Panc1 (cell line): ENCODE results near the gene FBLN2. TPM values are rescaled to one million over a fixed set of nuclear protein-coding genes. Genes with fewer than 3 reads are reported as not detected.

Source experiments
- ATAC-seq: fragments of 200-7000 bp; cut with Tn5 transposase; 2 replicates; pipeline ENCODE4 v1.9.1; 2020; ENCODE audit warnings: mild to moderate bottlenecking, moderate library complexity
- BruUV-seq: library from RNA; stranded (reverse); fragments of 400-500 nt; replicated peaks from 2 replicates; lab custom pipeline; 2021; lab: Mats Ljungman, UMichigan
- CTCF ChIA-PET: fragments of 300-600 bp; sonication (Branson Sonifier 250); formaldehyde crosslinking; loops from one replicate; lab custom pipeline; 2022; ENCODE audit warnings: antibody characterized with exemption; lab: Charles Lee
- POLR2A ChIA-PET: fragments of 300-600 bp; sonication (Branson Sonifier 250); formaldehyde crosslinking; loops from one replicate; lab custom pipeline; 2022; ENCODE audit warnings: antibody characterized with exemption; lab: Charles Lee
- DNase-seq: peaks from one replicate; pipeline ENCODE4 v3.0.0-alpha.2; 2010; ENCODE audit warnings: low read depth, low spot score
- H3K27ac ChIP-seq: 2 replicates; pipeline ENCODE4 v1.5.1; 2011; ENCODE audit warnings: mild to moderate bottlenecking, low read length, inconsistent platforms
- H3K27me3 ChIP-seq: fragments of 200-500 bp; sonication (Bioruptor generic); 2 replicates; pipeline ENCODE4 v1.6.0; 2014; ENCODE audit warnings: low read length, inconsistent platforms; ENCODE audit not compliant: control insufficient read depth, insufficient read depth
- H3K36me3 ChIP-seq: fragments of 200-500 bp; sonication (Bioruptor generic); 2 replicates; pipeline ENCODE4 v1.5.1; 2014; ENCODE audit warnings: inconsistent platforms, mild to moderate bottlenecking, low read length, moderate library complexity; ENCODE audit not compliant: control insufficient read depth, insufficient read depth
- H3K4me1 ChIP-seq: 2 replicates; pipeline ENCODE4 v1.5.1; 2011; ENCODE audit warnings: inconsistent platforms, mild to moderate bottlenecking, low read length, moderate library complexity; ENCODE audit not compliant: control insufficient read depth, insufficient read depth
- H3K4me3 ChIP-seq, 2 experiments: 2 replicates each; pipeline ENCODE4 v1.5.1; 2011 to 2012; ENCODE audit warnings: low read depth in 2 of 2, low read length in 2 of 2, mild to moderate bottlenecking in 2 of 2, inconsistent platforms in 1 of 2, moderate library complexity in 1 of 2
- H3K9me3 ChIP-seq: fragments of 200-500 bp; sonication (Bioruptor generic); 2 replicates; pipeline ENCODE4 v1.5.1; 2014; ENCODE audit warnings: low read depth, mild to moderate bottlenecking, inconsistent platforms, low read length, moderate library complexity; ENCODE audit not compliant: control insufficient read depth, insufficient read depth
- POLR2AphosphoS5 ChIP-seq: IDR thresholded peaks from 2 replicates; pipeline ENCODE4 v1.6.1; 2012; ENCODE audit warnings: mild to moderate bottlenecking, low read depth, low read length, moderate library complexity
- SIN3A ChIP-seq: IDR thresholded peaks from 2 replicates; pipeline ENCODE4 v1.6.1; 2012; ENCODE audit warnings: low read depth, mild to moderate bottlenecking, low read length, moderate library complexity, borderline replicate concordance; ENCODE audit not compliant: insufficient read depth
- TCF7L2 ChIP-seq: IDR thresholded peaks from 2 replicates; pipeline ENCODE4 v1.6.1; 2011; ENCODE audit warnings: mild to moderate bottlenecking, low read depth, low read length, inconsistent platforms
- in situ Hi-C: cut with HindIII; loops from 2 replicates; pipeline ENCODE4 v1.10.0; 2016; ENCODE audit warnings: low sequenced_read_pairs, low pct_unique_long_range_greater_than_20kb
- intact Hi-C: fragments of 100-400 bp; cut with micrococcal nuclease; formaldehyde crosslinking; loops from one replicate; pipeline ENCODE4 v1.10.0; 2022; ENCODE audit not compliant: unreplicated experiment
- total RNA-seq: library from RNA; stranded (reverse); gene quantifications from one replicate; pipeline ENCODE4 v1.2.1, GENCODE V29; 2021; ENCODE audit not compliant: unreplicated experiment
- TF ChIP-seq, protein P1 (sequence below): fragments of 450-650 bp; IDR thresholded peaks from 2 replicates; pipeline ENCODE4 v1.5.1; 2017; ENCODE audit warnings: mild to moderate bottlenecking
- TF ChIP-seq, protein P2 (sequence below), 2 experiments: IDR thresholded peaks; 2 replicates each; pipeline ENCODE4 v1.6.1; 2011 to 2012; ENCODE audit warnings: low read depth in 2 of 2, control low read depth in 1 of 2, low read length in 1 of 2, mild to moderate bottlenecking in 1 of 2, moderate library complexity in 1 of 2; ENCODE audit not compliant: insufficient read depth in 1 of 2

FBLN2 gene
- total RNA-seq, 1 experiment from 2014 or later: 0.44 TPM

DNA sequence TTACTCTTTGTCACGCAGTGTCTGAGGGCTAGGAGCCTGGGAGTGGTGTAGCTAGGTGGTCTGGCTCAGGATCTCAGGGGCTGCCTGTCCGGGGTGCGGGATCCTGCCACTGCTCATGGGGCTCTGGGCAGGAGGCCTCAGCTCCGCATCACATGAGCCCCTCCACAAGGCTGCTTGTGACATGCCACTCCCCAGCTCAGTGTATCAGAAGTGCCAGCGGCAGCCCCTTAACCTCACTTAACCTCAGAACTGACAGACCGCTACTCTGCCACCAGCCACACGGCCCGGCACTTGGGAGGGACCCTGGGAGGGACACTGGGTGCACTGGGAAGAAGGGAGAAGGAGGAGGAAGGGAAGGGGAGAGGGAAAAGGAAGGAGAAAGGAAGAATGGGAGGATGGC lies 87.9 kb downstream of the FBLN2 start:
- no peaks in the 10 kb centered on the region for H3K36me3 ChIP-seq
- no peak overlapping the region for H3K4me3 ChIP-seq
- no peaks in the 10 kb centered on the region for H3K9me3 ChIP-seq
- POLR2A ChIA-PET: no interaction called here
- in situ Hi-C loops: no loop called here
- CTCF ChIA-PET: no interaction called here
- ATAC-seq (no peak), DNase-seq (no peak)
- TF ChIP-seq POLR2AphosphoS5 (no peak), SIN3A (no peak), TCF7L2 (no peak)
- TF ChIP-seq, protein P1, sequence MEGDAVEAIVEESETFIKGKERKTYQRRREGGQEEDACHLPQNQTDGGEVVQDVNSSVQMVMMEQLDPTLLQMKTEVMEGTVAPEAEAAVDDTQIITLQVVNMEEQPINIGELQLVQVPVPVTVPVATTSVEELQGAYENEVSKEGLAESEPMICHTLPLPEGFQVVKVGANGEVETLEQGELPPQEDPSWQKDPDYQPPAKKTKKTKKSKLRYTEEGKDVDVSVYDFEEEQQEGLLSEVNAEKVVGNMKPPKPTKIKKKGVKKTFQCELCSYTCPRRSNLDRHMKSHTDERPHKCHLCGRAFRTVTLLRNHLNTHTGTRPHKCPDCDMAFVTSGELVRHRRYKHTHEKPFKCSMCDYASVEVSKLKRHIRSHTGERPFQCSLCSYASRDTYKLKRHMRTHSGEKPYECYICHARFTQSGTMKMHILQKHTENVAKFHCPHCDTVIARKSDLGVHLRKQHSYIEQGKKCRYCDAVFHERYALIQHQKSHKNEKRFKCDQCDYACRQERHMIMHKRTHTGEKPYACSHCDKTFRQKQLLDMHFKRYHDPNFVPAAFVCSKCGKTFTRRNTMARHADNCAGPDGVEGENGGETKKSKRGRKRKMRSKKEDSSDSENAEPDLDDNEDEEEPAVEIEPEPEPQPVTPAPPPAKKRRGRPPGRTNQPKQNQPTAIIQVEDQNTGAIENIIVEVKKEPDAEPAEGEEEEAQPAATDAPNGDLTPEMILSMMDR: no peak
- TF ChIP-seq, protein P2, sequence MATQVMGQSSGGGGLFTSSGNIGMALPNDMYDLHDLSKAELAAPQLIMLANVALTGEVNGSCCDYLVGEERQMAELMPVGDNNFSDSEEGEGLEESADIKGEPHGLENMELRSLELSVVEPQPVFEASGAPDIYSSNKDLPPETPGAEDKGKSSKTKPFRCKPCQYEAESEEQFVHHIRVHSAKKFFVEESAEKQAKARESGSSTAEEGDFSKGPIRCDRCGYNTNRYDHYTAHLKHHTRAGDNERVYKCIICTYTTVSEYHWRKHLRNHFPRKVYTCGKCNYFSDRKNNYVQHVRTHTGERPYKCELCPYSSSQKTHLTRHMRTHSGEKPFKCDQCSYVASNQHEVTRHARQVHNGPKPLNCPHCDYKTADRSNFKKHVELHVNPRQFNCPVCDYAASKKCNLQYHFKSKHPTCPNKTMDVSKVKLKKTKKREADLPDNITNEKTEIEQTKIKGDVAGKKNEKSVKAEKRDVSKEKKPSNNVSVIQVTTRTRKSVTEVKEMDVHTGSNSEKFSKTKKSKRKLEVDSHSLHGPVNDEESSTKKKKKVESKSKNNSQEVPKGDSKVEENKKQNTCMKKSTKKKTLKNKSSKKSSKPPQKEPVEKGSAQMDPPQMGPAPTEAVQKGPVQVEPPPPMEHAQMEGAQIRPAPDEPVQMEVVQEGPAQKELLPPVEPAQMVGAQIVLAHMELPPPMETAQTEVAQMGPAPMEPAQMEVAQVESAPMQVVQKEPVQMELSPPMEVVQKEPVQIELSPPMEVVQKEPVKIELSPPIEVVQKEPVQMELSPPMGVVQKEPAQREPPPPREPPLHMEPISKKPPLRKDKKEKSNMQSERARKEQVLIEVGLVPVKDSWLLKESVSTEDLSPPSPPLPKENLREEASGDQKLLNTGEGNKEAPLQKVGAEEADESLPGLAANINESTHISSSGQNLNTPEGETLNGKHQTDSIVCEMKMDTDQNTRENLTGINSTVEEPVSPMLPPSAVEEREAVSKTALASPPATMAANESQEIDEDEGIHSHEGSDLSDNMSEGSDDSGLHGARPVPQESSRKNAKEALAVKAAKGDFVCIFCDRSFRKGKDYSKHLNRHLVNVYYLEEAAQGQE (IDR thresholded peaks at IDR 0.05; ENCODE audit: insufficient read depth in 1 of 2, low read depth in 2 of 2, low read length in 1 of 2): no peak
- H3K27ac ChIP-seq: no peak overlapping the region
- H3K4me1 ChIP-seq: no peaks in the 10 kb centered on the region
- no TSS peak for BruUV-seq
- no peaks in the 10 kb centered on the region for H3K27me3 ChIP-seq
- intact Hi-C loops: no loop called here

DNA sequence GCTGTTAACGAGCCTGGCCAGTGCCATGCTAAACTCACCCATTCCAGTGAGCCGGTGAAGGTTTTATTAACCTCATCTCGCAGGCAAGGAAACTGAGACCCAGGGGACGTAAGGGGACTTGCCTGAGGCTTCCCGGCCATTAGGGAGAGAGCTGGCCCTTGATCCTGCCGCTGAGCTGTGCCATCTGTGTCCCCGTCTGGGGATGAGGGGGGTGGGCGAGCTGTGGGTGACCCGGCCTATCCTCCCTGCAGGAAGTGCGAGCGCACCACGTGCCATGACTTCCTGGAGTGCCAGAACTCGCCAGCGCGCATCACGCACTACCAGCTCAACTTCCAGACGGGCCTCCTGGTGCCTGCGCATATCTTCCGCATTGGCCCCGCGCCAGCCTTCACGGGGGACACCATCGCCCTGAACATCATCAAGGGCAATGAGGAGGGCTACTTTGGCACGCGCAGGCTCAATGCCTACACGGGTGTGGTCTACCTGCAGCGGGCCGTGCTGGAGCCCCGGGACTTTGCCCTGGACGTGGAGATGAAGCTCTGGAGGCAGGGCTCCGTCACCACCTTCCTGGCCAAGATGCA lies 88.5 kb downstream of the FBLN2 start:
- H3K4me1 ChIP-seq: no peaks in the 10 kb centered on the region
- no peaks in the 10 kb centered on the region for H3K36me3 ChIP-seq
- no peaks in the 10 kb centered on the region for H3K27me3 ChIP-seq
- no TSS peak for BruUV-seq
- ATAC-seq (no peak), DNase-seq (no peak)
- intact Hi-C loops (no loop called here), in situ Hi-C loops (no loop called here)
- POLR2A ChIA-PET: interaction anchor here (0.6 kb wide), 1 partner anchor 122 kb away, joined by 4 read pairs; no protein-coding TSS in a partner anchor
- CTCF ChIA-PET: no interaction called here
- TF ChIP-seq, protein P2 (IDR thresholded peaks at IDR 0.05; ENCODE audit: insufficient read depth in 1 of 2, low read depth in 2 of 2, low read length in 1 of 2): no peak
- TF ChIP-seq POLR2AphosphoS5 (no peak), SIN3A (no peak), TCF7L2 (no peak)
- TF ChIP-seq, protein P1: no peak
- no peak overlapping the region for H3K27ac ChIP-seq
- H3K4me3 ChIP-seq: no peak overlapping the region
- H3K9me3 ChIP-seq: no peaks in the 10 kb centered on the region
